Parathyroid adenoma (tissue), 2 donors: ENCODE measurements around the gene TBC1D3B.
"Not testable (repeated sequence)": the region's sequence is repeated elsewhere in the genome, so short reads cannot be mapped to it uniquely, and the experiment has no call there.

Experiments used
- H2AFZ ChIP-seq: fragments of 300-600 bp; sonication (generic); one replicate; pipeline ENCODE4 v1.7.0; 2017; ENCODE audit warnings: antibody characterized with exemption, mild to moderate bottlenecking
- H3K27ac ChIP-seq: fragments of 300-600 bp; sonication (generic); one replicate; pipeline ENCODE4 v1.7.0; 2017
- H3K27me3 ChIP-seq: fragments of 300-600 bp; sonication (generic); one replicate; pipeline ENCODE4 v1.7.0; 2017; ENCODE audit warnings: low read length; ENCODE audit not compliant: control insufficient read depth, insufficient read depth
- H3K36me3 ChIP-seq: fragments of 300-600 bp; sonication (generic); one replicate; pipeline ENCODE4 v1.7.0; 2017; ENCODE audit warnings: low read length; ENCODE audit not compliant: control insufficient read depth, insufficient read depth
- H3K4me1 ChIP-seq: fragments of 300-600 bp; sonication (generic); one replicate; pipeline ENCODE4 v1.7.0; 2017; ENCODE audit warnings: control low read depth
- H3K4me2 ChIP-seq: fragments of 300-600 bp; sonication (generic); one replicate; pipeline ENCODE4 v1.7.0; 2017; ENCODE audit warnings: low read length
- H3K4me3 ChIP-seq: fragments of 300-600 bp; sonication (generic); one replicate; pipeline ENCODE4 v1.7.0; 2017; ENCODE audit warnings: low read depth, low read length
- H3K79me2 ChIP-seq: fragments of 300-600 bp; sonication (generic); one replicate; pipeline ENCODE4 v1.7.0; 2017; ENCODE audit warnings: control low read depth
- H3K9ac ChIP-seq: fragments of 300-600 bp; sonication (generic); one replicate; pipeline ENCODE4 v1.7.0; 2017; ENCODE audit warnings: mild to moderate bottlenecking
- H3K9me3 ChIP-seq: fragments of 300-600 bp; sonication (generic); one replicate; pipeline ENCODE4 v1.7.0; 2017; ENCODE audit warnings: low read length; ENCODE audit not compliant: control insufficient read depth
- TF ChIP-seq, protein P1 (sequence below): fragments of 300-600 bp; sonication (generic); IDR thresholded peaks from one replicate; pipeline ENCODE4 v1.7.0; 2017; ENCODE audit warnings: antibody characterized with exemption, mild to moderate bottlenecking
- donor health status: primary hyperparathyroidism.

The TBC1D3B gene

DNA sequence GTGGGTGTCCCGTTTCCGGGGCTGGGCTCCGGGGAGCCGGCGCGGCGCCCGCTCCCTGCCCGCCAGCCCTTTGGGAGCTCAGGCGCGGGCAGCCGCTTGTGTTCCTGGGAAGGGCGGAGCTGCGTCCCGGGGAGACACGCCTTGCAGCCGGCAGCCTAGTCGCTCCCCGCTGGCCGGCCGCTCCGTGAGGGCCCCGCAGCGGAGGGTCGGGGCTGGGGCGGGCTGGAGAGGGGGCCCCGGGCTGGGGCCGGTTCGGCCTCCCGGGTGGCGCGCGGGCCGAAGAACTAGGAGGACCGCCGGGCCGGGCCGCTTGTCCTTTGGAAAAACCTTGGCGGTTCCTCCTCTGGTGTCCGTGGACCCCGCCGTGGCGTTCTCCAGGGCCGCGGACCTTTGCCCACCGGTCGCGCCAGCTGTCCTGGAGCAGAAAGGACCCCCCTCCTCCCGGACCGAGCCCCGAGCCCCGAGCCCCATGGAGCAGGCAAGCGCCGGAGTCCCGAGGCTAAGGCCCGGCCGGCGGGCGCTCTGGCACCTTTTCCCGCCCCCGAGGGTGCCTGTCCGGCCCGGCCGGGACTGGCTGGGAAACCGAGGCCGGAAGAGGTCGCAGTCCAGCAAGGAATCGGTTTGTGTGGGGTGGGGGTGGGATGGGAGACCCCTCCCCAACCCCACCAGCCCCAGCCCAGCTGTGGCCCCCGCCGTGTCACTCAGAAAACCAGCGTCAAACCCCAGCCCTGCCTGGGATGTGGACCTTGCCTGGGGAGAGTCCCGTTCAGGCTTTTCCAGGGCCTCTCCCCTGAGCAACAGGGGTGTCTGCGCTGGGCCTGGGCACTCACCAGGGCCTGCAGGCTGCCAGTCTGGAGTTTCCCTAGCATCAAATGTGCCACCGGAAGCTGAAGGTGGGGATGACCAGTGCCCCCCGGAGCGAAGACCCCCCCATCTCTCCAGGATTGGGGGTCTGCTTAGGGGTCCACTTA is 6.8 kb upstream of the TBC1D3B start:
- H3K9ac ChIP-seq = no peak overlapping the region

DNA sequence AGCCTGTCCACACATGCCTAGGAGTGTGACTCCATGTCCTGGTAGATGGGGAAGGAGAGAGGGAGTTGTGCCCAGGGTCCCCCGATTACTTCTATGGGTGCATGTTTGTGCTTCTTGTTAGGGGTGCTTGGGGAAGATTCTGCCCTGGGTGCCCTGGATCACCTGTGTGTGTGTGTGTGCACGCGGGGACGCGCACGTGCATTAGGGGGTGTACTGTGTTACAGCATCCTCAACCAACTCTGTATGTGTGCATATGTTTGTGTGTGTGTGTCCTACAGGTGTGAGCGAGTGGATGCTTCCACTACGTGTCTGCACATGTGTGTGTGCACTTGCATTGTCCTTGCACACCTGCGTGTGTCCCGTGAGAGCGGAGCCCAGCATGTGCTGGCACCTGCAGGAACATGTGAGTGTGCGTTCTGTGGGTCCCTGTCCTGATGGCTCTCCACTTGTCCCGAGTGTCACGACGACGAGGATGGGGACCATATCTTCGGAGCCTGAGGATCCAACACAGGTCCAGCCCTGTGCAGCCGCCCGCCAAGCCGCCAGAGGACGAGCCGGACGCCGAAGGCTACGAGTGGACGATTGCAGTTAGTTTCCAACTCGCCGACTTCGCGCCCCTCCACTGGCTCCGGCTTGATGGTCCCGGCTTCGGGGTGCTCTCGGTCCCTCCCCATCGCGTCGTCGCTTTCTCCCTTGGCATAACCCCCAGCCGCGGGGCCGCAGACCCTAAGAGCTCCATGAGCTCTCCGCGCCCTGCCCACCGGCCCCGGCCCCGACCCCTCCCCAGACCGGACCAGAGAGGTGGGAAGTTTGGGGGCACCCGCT is 6.0 kb upstream of the TBC1D3B start:
- Histone ChIP-seq H3K79me2 (no peaks in the 10 kb centered on the region), H3K4me3 (peak overlapping the region; percentile 71), H3K36me3 (no peaks in the 10 kb centered on the region), H3K9me3 (no peaks in the 10 kb centered on the region), H3K4me2 (peak overlapping the region; percentile 94), H3K27me3 (no peaks in the 10 kb centered on the region), H3K4me1 (no peaks in the 10 kb centered on the region), H2AFZ (peak overlapping the region; percentile 79), H3K9ac (no peak overlapping the region), H3K27ac (no peak overlapping the region)
- TF ChIP-seq, protein P1, sequence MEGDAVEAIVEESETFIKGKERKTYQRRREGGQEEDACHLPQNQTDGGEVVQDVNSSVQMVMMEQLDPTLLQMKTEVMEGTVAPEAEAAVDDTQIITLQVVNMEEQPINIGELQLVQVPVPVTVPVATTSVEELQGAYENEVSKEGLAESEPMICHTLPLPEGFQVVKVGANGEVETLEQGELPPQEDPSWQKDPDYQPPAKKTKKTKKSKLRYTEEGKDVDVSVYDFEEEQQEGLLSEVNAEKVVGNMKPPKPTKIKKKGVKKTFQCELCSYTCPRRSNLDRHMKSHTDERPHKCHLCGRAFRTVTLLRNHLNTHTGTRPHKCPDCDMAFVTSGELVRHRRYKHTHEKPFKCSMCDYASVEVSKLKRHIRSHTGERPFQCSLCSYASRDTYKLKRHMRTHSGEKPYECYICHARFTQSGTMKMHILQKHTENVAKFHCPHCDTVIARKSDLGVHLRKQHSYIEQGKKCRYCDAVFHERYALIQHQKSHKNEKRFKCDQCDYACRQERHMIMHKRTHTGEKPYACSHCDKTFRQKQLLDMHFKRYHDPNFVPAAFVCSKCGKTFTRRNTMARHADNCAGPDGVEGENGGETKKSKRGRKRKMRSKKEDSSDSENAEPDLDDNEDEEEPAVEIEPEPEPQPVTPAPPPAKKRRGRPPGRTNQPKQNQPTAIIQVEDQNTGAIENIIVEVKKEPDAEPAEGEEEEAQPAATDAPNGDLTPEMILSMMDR = no peak

More for the DNA sequence above, 6.8 kb upstream of the TBC1D3B start:
- Histone ChIP-seq H3K9me3 (no peaks in the 10 kb centered on the region), H3K4me2 (peak overlapping the region; percentile 94), H3K4me1 (no peaks in the 10 kb centered on the region), H2AFZ (peak overlapping the region; percentile 79), H3K79me2 (no peaks in the 10 kb centered on the region), H3K27me3 (no peaks in the 10 kb centered on the region), H3K36me3 (no peaks in the 10 kb centered on the region), H3K27ac (no peak overlapping the region), H3K4me3 (peak overlapping the region; percentile 71)
- TF ChIP-seq, protein P1 = no peak

DNA sequence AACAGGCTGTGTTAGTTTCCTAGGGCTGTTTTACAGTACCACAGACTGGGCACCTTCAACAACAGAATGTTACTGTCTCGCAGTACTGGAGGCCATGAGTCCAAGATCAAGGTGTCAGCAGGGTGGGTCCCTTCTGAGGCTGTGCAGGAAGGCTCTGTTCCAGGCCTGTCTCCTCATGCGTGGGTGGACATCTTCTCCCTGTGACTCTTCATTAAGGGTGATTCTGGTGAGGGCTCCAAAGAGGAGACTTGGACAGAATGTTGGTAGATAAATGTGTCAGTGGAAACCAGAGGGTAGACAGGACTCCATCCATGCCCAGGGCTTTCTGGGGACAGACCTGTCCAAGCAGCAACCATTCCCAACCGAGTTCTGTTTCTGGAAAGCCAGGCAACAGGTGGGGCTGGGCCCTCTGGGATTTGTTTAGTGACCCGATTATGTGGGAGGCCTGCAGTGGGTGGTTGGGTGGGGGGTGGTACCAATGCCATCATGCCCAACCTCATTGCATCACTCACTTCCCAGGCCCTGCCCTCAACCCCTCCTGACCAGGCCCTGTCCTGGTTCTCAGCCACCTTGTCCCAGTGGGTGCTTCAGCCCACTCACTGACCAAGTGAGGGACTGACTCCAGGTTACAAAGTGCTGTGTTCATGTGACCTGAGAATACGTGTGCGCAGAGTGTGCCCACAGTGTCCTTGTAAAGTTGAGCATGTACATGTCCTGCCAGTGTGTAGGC is 5.2 kb upstream of the TBC1D3B start:
- H3K4me1 ChIP-seq, H3K9ac ChIP-seq, H2AFZ ChIP-seq, H3K4me3 ChIP-seq, H3K27me3 ChIP-seq, H3K27ac ChIP-seq, H3K79me2 ChIP-seq, H3K36me3 ChIP-seq, H3K9me3 ChIP-seq, H3K4me2 ChIP-seq: not testable (repeated sequence)

DNA sequence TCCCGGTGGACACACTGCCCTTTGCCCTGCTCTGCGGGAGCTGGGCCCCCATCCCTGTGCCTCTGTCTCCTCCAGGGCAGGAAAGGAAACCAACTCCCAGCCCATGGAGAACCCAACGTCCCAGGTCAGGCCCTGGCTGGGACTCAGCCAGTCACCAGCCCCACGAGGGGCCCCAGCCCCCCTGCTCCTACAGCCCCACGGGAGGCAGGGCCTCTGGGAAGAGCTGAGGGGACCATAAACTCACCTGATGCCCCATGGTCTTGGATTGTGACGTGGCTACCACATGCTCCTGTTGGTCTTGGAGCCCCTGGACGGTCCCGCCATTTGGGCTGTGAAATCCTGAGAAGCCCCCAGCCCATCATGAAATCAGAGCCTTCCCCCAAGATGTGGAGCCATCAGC is 7.6 kb downstream of the TBC1D3B start:
- not testable (repeated sequence) for H3K27ac ChIP-seq, H3K36me3 ChIP-seq, H3K79me2 ChIP-seq, H3K9me3 ChIP-seq, H3K9ac ChIP-seq, H3K4me2 ChIP-seq, H3K27me3 ChIP-seq, H3K4me1 ChIP-seq, H2AFZ ChIP-seq, H3K4me3 ChIP-seq

- TF ChIP-seq, protein P1 = no peak
- Histone ChIP-seq H2AFZ (no peak overlapping the region), H3K9me3 (no peaks in the 10 kb centered on the region), H3K4me1 (no peaks in the 10 kb centered on the region), H3K9ac (no peak overlapping the region), H3K36me3 (no peaks in the 10 kb centered on the region), H3K27me3 (no peaks in the 10 kb centered on the region), H3K4me3 (no peak overlapping the region), H3K79me2 (no peaks in the 10 kb centered on the region), H3K27ac (no peak overlapping the region), H3K4me2 (no peak overlapping the region)
These were observed 22.4 kb downstream of the TBC1D3B start for GRCh38 chr17:36153895-36154610.
